ENCODE results near the gene PTPRCAP. TPM values are rescaled to one million over a fixed set of nuclear protein-coding genes. Genes with fewer than 3 reads are reported as not detected.
"Not testable (repeated sequence)": the region's sequence is repeated elsewhere in the genome, so short reads cannot be mapped to it uniquely, and the experiment has no call there.

The PTPRCAP gene
- total RNA-seq, 1 experiment from 2014 or later: 1.7 TPM

GRCh38 chr11:67404515-67405195 is 32.8 kb downstream of the PTPRCAP start:
- TF ChIP-seq CTCF (conservative IDR thresholded peaks at IDR 0.05): no peak
- no peak overlapping the region; a peak in 2 of 7 replicates for H3K27ac Mint-ChIP-seq

GRCh38 chr11:67403085-67403484 is 34.4 kb downstream of the PTPRCAP start:
- H3K27ac Mint-ChIP-seq; H3K4me3 Mint-ChIP-seq; H3K18ac ChIP-seq (ENCODE audit: insufficient read length, low read depth, low read length); H4K8ac ChIP-seq (replicated peaks; ENCODE audit: insufficient read length, low read depth, low read length); H3K56ac ChIP-seq (ENCODE audit: insufficient read length, low read depth, low read length); H2AK5ac ChIP-seq (ENCODE audit: insufficient read length, low read length); H3K9ac ChIP-seq (ENCODE audit: extremely low read depth, insufficient read length, low read length); H3K23me2 ChIP-seq (ENCODE audit: insufficient read length, low read depth, low read length, poor library complexity, severe bottlenecking); H3K4ac ChIP-seq (ENCODE audit: low read depth, low read length); H2BK120ac ChIP-seq (ENCODE audit: low read depth, low read length, poor library complexity, severe bottlenecking); H3T11ph ChIP-seq (ENCODE audit: low read length); H3K23ac ChIP-seq (ENCODE audit: insufficient read length, low read depth, low read length); H2AFZ ChIP-seq (ENCODE audit: low read length); H2BK20ac ChIP-seq (ENCODE audit: low read depth, low read length, poor library complexity, severe bottlenecking); H3K9me3 Mint-ChIP-seq; H3K79me2 ChIP-seq (ENCODE audit: insufficient read depth, low read length); H3K27ac ChIP-seq (ENCODE audit: insufficient read length, low read depth, low read length); H4K91ac ChIP-seq (ENCODE audit: insufficient read length, low read depth, low read length); H2BK5ac ChIP-seq (ENCODE audit: insufficient read length, low read length); H4K20me1 ChIP-seq (ENCODE audit: control insufficient read depth, insufficient read depth, insufficient read length); H3K79me1 ChIP-seq (ENCODE audit: insufficient read depth, low read depth, low read length, poor library complexity, severe bottlenecking); H3K27me3 ChIP-seq (ENCODE audit: insufficient read depth, low read length); H4K5ac ChIP-seq (ENCODE audit: insufficient read length, low read depth, low read length); DNase-seq; H3K4me2 ChIP-seq (ENCODE audit: insufficient read depth, insufficient read length, low read length); H3K14ac ChIP-seq (ENCODE audit: insufficient read depth, low read length); H2BK12ac ChIP-seq (ENCODE audit: insufficient read length, low read depth, low read length); H3K4me1 ChIP-seq (ENCODE audit: insufficient read depth, low read length); H3K9me3 ChIP-seq (ENCODE audit: control insufficient read depth, low read depth, low read length); H2BK15ac ChIP-seq (ENCODE audit: low read depth, low read length): not testable (repeated sequence)
- WGBS (ENCODE audit: extremely low coverage, insufficient read length, low lambda C conversion rate): no CpG with 5 or more reads among the region's 9 CpGs
- H3K4me1 Mint-ChIP-seq: peaks cover 10 to 14% of the 10 kb centered on the region in 2 experiments
- H3K27me3 Mint-ChIP-seq (ENCODE audit: low read depth): peaks cover 14% of the 10 kb centered on the region
- peaks cover 7 to 21% (median 21%) of the 10 kb centered on the region in 3 experiments; a peak in 6 of 7 replicates for H3K36me3 Mint-ChIP-seq (ENCODE audit: insufficient read depth in 1 of 3, low read depth in 3 of 3)

More at GRCh38 chr11:67404515-67405195, 32.8 kb downstream of the PTPRCAP start:
- H3K79me2 ChIP-seq (ENCODE audit: insufficient read depth, low read length): peaks cover 4% of the 10 kb centered on the region; the same call in 1 of the 2 replicates
- H3K4me3 Mint-ChIP-seq: no peak overlapping the region
- H3K9ac ChIP-seq (ENCODE audit: extremely low read depth, insufficient read length, low read length): no peak overlapping the region
- H3T11ph ChIP-seq (ENCODE audit: low read length): no peak overlapping the region
- H2BK15ac ChIP-seq (ENCODE audit: low read depth, low read length): no peak overlapping the region
- H3K23ac ChIP-seq (ENCODE audit: insufficient read length, low read depth, low read length): no peak overlapping the region
- no CpG with 5 or more reads among the region's 13 CpGs for WGBS (ENCODE audit: extremely low coverage, insufficient read length, low lambda C conversion rate)
- H3K4me1 ChIP-seq (ENCODE audit: insufficient read depth, low read length): 0 out of 2 replicates have a peak, but pooled peaks cover 2% of the 10 kb centered on the region
- H3K36me3 Mint-ChIP-seq (ENCODE audit: insufficient read depth in 1 of 3, low read depth in 3 of 3): peaks cover 0 to 8% (median 7%) of the 10 kb centered on the region in 3 experiments; a peak in 3 of 7 replicates
- H3K79me1 ChIP-seq (ENCODE audit: insufficient read depth, low read depth, low read length, poor library complexity, severe bottlenecking): peaks cover 3% of the 10 kb centered on the region
- H3K27me3 Mint-ChIP-seq (ENCODE audit: low read depth): peaks cover 16% of the 10 kb centered on the region
- H2BK12ac ChIP-seq (ENCODE audit: insufficient read length, low read depth, low read length): no peak overlapping the region
- H3K14ac ChIP-seq (ENCODE audit: insufficient read depth, low read length): no peak overlapping the region
- H4K91ac ChIP-seq (ENCODE audit: insufficient read length, low read depth, low read length): no peak overlapping the region
- H3K27me3 ChIP-seq (ENCODE audit: insufficient read depth, low read length): no peaks in the 10 kb centered on the region
- H3K27ac ChIP-seq (ENCODE audit: insufficient read length, low read depth, low read length): no peak overlapping the region
- no peak overlapping the region for H2AFZ ChIP-seq (ENCODE audit: low read length)
- H3K18ac ChIP-seq (ENCODE audit: insufficient read length, low read depth, low read length): no peak overlapping the region
- no peak overlapping the region for H2BK120ac ChIP-seq (ENCODE audit: low read depth, low read length, poor library complexity, severe bottlenecking)
- no peak for DNase-seq
- H2AK5ac ChIP-seq (ENCODE audit: insufficient read length, low read length): no peak overlapping the region
- H4K20me1 ChIP-seq (ENCODE audit: control insufficient read depth, insufficient read depth, insufficient read length): no peaks in the 10 kb centered on the region
- H3K4ac ChIP-seq (ENCODE audit: low read depth, low read length): no peak overlapping the region
- H4K5ac ChIP-seq (ENCODE audit: insufficient read length, low read depth, low read length): no peak overlapping the region
- no peak overlapping the region for H2BK5ac ChIP-seq (ENCODE audit: insufficient read length, low read length)
- H3K56ac ChIP-seq (ENCODE audit: insufficient read length, low read depth, low read length): no peak overlapping the region
- H3K4me2 ChIP-seq (ENCODE audit: insufficient read depth, insufficient read length, low read length): no peak overlapping the region
- peaks cover 11 to 17% of the 10 kb centered on the region in 2 experiments for H3K4me1 Mint-ChIP-seq
- no peak overlapping the region for H4K8ac ChIP-seq (replicated peaks; ENCODE audit: insufficient read length, low read depth, low read length)
- H2BK20ac ChIP-seq (ENCODE audit: low read depth, low read length, poor library complexity, severe bottlenecking): no peak overlapping the region
- H3K9me3 Mint-ChIP-seq: no peaks in the 10 kb centered on the region
- no peaks in the 10 kb centered on the region for H3K9me3 ChIP-seq (ENCODE audit: control insufficient read depth, low read depth, low read length)
- H3K23me2 ChIP-seq (ENCODE audit: insufficient read length, low read depth, low read length, poor library complexity, severe bottlenecking): peaks cover 5% of the 10 kb centered on the region
